ENCODE measurements around the gene CDK19. TPM values are rescaled to one million over a fixed set of nuclear protein-coding genes. Genes with fewer than 3 reads are reported as not detected.
A peak's percentile ranks its signal among the peaks of the same experiment; 100 is the strongest.

CDK19 gene
- total and polyA plus RNA-seq, 9 of the 15 experiments (the other 6 are each of a cell fraction or from before 2014, with no cell fraction given), result 3.8 to 15.2 (median 7.4) TPM

DNA sequence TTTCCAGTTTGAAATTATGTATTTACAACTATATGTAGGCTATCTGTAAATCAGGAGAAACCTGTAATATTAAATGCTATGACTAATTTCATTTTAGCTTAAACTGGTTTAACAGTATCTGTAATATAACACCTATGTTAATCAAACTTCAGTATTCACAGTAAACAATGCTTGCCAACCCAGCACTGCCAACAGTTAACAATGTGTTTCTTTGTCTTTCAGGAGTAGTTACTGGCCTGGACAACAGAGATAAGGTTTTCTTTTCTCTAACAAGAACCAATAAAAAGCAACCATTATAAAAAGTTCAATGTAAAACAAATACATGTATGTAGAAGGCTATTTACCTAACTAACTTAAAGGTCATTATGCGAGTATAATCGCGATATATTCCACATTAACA is 158.8 kb downstream of the CDK19 start:
- in situ Hi-C loops (cut with MboI), result no loop called here
- CTCF ChIA-PET (ENCODE audit: low intra/inter-chr PET ratio), result no interaction called here
- H4K20me1 ChIP-seq (replicated peaks; ENCODE audit: control insufficient read depth, insufficient read depth, low read length), result no peaks in the 10 kb centered on the region
- H3K4me2 ChIP-seq (ENCODE audit: insufficient read depth, low read length), result no peak overlapping the region
- H3K36me3 ChIP-seq (ENCODE audit: control insufficient read depth, insufficient read depth, low read length), result no peaks in the 10 kb centered on the region
- no peaks in the 10 kb centered on the region for H3K4me1 ChIP-seq (replicated peaks in 1 of 2; ENCODE audit: control insufficient read depth in 2 of 2, insufficient read depth in 2 of 2, low read length in 2 of 2)
- H2AFZ ChIP-seq (ENCODE audit: low read depth, low read length), result no peak overlapping the region
- H3K9ac ChIP-seq (ENCODE audit: insufficient read depth in 1 of 2, low read depth in 2 of 2, low read length in 2 of 2), result no peak overlapping the region
- H3K9me3 ChIP-seq (replicated peaks; ENCODE audit: control insufficient read depth, insufficient read depth, low read depth, low read length), result no peaks in the 10 kb centered on the region
- FAIRE-seq (no peak), DNase-seq (ENCODE audit: extremely low read depth in 1 of 4, low spot score in 3 of 4) (no peak), ATAC-seq (no peak)
- intact Hi-C loops (cut with micrococcal nuclease), result no loop called here
- 0 out of 5 replicates have a peak, but pooled peaks cover 0 to 4% of the 10 kb centered on the region in 2 experiments for H3K27me3 ChIP-seq (ENCODE audit: control insufficient read depth in 2 of 2, insufficient read depth in 2 of 2, low read length in 2 of 2)
- TF ChIP-seq, protein P1, sequence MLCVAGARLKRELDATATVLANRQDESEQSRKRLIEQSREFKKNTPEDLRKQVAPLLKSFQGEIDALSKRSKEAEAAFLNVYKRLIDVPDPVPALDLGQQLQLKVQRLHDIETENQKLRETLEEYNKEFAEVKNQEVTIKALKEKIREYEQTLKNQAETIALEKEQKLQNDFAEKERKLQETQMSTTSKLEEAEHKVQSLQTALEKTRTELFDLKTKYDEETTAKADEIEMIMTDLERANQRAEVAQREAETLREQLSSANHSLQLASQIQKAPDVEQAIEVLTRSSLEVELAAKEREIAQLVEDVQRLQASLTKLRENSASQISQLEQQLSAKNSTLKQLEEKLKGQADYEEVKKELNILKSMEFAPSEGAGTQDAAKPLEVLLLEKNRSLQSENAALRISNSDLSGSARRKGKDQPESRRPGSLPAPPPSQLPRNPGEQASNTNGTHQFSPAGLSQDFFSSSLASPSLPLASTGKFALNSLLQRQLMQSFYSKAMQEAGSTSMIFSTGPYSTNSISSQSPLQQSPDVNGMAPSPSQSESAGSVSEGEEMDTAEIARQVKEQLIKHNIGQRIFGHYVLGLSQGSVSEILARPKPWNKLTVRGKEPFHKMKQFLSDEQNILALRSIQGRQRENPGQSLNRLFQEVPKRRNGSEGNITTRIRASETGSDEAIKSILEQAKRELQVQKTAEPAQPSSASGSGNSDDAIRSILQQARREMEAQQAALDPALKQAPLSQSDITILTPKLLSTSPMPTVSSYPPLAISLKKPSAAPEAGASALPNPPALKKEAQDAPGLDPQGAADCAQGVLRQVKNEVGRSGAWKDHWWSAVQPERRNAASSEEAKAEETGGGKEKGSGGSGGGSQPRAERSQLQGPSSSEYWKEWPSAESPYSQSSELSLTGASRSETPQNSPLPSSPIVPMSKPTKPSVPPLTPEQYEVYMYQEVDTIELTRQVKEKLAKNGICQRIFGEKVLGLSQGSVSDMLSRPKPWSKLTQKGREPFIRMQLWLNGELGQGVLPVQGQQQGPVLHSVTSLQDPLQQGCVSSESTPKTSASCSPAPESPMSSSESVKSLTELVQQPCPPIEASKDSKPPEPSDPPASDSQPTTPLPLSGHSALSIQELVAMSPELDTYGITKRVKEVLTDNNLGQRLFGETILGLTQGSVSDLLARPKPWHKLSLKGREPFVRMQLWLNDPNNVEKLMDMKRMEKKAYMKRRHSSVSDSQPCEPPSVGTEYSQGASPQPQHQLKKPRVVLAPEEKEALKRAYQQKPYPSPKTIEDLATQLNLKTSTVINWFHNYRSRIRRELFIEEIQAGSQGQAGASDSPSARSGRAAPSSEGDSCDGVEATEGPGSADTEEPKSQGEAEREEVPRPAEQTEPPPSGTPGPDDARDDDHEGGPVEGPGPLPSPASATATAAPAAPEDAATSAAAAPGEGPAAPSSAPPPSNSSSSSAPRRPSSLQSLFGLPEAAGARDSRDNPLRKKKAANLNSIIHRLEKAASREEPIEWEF (CRISPR knock-in tag; IDR thresholded peaks at IDR 0.05), result no peak
- peak; percentile 44; the same call in 1 of the 2 replicates for TF ChIP-seq SOX6 (IDR thresholded peaks at IDR 0.05)
- 0 out of 2 replicates have a peak, but pooled peaks have one; percentile 16 for TF ChIP-seq TCF3 (CRISPR knock-in tag; IDR thresholded peaks at IDR 0.05)
- TF ChIP-seq STAG1 (CRISPR knock-in tag; IDR thresholded peaks at IDR 0.05; ENCODE audit: borderline replicate concordance), result no peak
- TF ChIP-seq THRAP3 (IDR thresholded peaks at IDR 0.05; ENCODE audit: borderline replicate concordance), result no peak
- TF ChIP-seq TCFL5 (CRISPR knock-in tag; conservative IDR thresholded peaks at IDR 0.05), result no peak
- H3K4me3 ChIP-seq, result no peak overlapping the region
- no peaks in the 10 kb centered on the region for H3K79me2 ChIP-seq (ENCODE audit: control insufficient read depth, insufficient read depth, low read length)
- no peak overlapping the region for H3K27ac ChIP-seq (ENCODE audit: extremely low read depth, low read depth, low read length)
- POLR2A ChIA-PET, result no interaction called here
- no TSS peak for BruUV-seq (replicated peaks)
- WGBS (ENCODE audit: insufficient coverage, low coverage, missing lambda C conversion rate), result 93% methylated on average over 3 of the region's 3 CpGs
- H3K9me1 ChIP-seq (ENCODE audit: control insufficient read depth, insufficient read depth, low read length), result no peaks in the 10 kb centered on the region

All from K562 (cell line).